Adrenal gland (tissue), 5 donors: ENCODE data around the gene ARPC1A.

Experiments
- CTCF ChIP-seq, 6 experiments: fragments of 450-650 bp in 4 of 6; fragments of 200-600 bp in 2 of 6; sonication (generic) in 1 of 6; IDR thresholded peaks; 1 replicate in 5 of 6; 2 replicates in 1 of 6; pipeline versions ENCODE4 v1.5.1 to v1.8.0; 2016 to 2021; ENCODE audit warnings: antibody characterized with exemption in 6 of 6, mild to moderate bottlenecking in 2 of 6, moderate library complexity in 1 of 6
- POLR2A ChIP-seq, 2 donors: fragments of 450-650 bp; IDR thresholded peaks; one replicate each; pipeline ENCODE4 v1.6.1; 2017; ENCODE audit warnings: antibody characterized with exemption in 2 of 2, mild to moderate bottlenecking in 2 of 2, moderate library complexity in 1 of 2
- donor health status: DM: no; HTN: no; CAD: no.

- TF ChIP-seq CTCF (IDR thresholded peaks at IDR 0.05) (no peak), POLR2A (IDR thresholded peaks at IDR 0.05) (no peak)
Observed at GRCh38 chr7:99368750-99369389, 43.2 kb downstream of the ARPC1A start.
